WERI-Rb-1 (cell line): ENCODE data around the gene DPY19L1.
"Not testable (repeated sequence)": the region's sequence is repeated elsewhere in the genome, so short reads cannot be mapped to it uniquely, and the experiment has no call there.

Experiments used
- DNase-seq: peaks from one replicate; pipeline ENCODE4 v3.0.0-alpha.2; 2020
- H3K27ac ChIP-seq: fragments of 250-450 bp; sonication (Bioruptor Pico); 2 replicates; pipeline ENCODE4 v1.5.1; 2020; ENCODE audit warnings: mild to moderate bottlenecking, moderate library complexity
- H3K27me3 ChIP-seq: fragments of 250-450 bp; sonication (Bioruptor Pico); 2 replicates; pipeline ENCODE4 v1.5.1; 2021; ENCODE audit warnings: mild to moderate bottlenecking, low read depth, moderate library complexity; ENCODE audit not compliant: insufficient read depth, severe bottlenecking
- H3K36me3 ChIP-seq: fragments of 250-450 bp; sonication (Bioruptor Pico); 2 replicates; pipeline ENCODE4 v1.5.1; 2020; ENCODE audit warnings: mild to moderate bottlenecking, moderate library complexity
- H3K4me3 ChIP-seq: 2 replicates; pipeline ENCODE4 v1.5.1; 2011; ENCODE audit warnings: low read depth, mild to moderate bottlenecking, control low read depth, low read length
- H3K9me3 ChIP-seq: fragments of 250-450 bp; sonication (Bioruptor Pico); 2 replicates; pipeline ENCODE4 v1.5.1; 2021; ENCODE audit warnings: mild to moderate bottlenecking, moderate library complexity; ENCODE audit not compliant: severe bottlenecking
- TF ChIP-seq, protein P1 (sequence below): IDR thresholded peaks from 2 replicates; pipeline ENCODE4 v1.5.1; 2011; ENCODE audit warnings: low read depth, mild to moderate bottlenecking, control low read depth, inconsistent platforms, low read length

DPY19L1 gene

DNA sequence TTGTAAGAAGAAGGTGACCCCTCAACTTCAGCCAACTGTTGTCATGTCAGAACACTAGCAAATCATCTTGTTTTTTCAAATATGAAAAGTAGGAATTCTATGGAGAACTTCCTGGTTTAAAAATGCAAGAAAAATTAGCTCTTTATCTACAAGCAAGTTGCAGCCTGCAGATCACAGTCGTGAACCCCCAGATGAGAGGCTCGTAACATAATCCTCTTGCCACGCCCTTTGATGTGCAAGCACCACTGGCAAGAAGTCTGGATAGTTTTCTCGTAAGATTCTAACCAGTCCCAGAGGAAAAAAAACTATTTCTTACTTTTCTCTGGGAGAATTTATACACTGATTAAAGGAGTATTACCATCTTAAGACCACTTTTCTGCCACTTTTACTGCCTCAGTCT is 132.3 kb downstream of the DPY19L1 start:
- TF ChIP-seq, protein P1, sequence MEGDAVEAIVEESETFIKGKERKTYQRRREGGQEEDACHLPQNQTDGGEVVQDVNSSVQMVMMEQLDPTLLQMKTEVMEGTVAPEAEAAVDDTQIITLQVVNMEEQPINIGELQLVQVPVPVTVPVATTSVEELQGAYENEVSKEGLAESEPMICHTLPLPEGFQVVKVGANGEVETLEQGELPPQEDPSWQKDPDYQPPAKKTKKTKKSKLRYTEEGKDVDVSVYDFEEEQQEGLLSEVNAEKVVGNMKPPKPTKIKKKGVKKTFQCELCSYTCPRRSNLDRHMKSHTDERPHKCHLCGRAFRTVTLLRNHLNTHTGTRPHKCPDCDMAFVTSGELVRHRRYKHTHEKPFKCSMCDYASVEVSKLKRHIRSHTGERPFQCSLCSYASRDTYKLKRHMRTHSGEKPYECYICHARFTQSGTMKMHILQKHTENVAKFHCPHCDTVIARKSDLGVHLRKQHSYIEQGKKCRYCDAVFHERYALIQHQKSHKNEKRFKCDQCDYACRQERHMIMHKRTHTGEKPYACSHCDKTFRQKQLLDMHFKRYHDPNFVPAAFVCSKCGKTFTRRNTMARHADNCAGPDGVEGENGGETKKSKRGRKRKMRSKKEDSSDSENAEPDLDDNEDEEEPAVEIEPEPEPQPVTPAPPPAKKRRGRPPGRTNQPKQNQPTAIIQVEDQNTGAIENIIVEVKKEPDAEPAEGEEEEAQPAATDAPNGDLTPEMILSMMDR: no peak
- Histone ChIP-seq H3K9me3 (no peaks in the 10 kb centered on the region), H3K4me3 (no peak overlapping the region), H3K27me3 (no peaks in the 10 kb centered on the region), H3K36me3 (no peaks in the 10 kb centered on the region), H3K27ac (no peak overlapping the region)
- no peak for DNase-seq

DNA sequence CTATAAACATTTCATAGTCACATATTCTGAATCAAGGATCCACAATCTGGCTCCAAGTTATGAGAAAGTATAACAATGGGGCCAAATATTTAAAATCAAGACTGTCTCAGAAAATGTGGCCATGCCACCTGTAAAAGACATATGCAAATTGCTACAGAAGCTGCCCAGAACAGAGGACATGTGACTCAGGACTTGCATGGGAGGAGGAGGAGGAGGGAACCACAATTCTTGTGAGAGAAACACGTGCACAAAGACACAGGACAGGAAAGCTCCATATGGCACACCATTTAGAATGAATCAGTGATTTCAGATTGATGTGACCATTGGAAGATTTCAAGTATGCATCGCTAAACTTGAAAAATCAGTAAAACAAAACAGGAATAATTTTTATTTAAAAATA is 133.4 kb downstream of the DPY19L1 start:
- not testable (repeated sequence) for H3K4me3 ChIP-seq, H3K27ac ChIP-seq, DNase-seq, H3K36me3 ChIP-seq, H3K9me3 ChIP-seq, H3K27me3 ChIP-seq

DNA sequence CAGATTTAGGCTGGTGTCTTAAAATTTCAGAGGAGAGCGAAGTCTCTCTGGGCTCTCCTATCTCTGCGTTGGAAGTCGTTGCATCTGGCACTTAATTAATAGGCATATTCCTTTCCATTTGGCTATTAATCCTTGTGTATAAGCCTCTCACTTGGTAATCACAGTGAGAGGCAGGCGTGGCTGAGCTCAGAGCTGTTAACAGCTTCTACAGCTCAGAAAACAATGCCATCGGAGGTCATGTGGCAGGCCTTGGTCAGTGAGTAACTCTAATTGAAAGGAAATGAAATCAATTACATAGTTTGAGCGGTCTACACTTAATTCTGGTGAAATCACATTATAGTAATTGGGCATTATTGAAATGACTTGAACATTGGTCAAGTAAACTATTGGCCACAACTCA is 135.1 kb downstream of the DPY19L1 start:
- TF ChIP-seq, protein P1: no peak
- no peak overlapping the region for H3K4me3 ChIP-seq
- H3K27ac ChIP-seq: no peak overlapping the region
- no peaks in the 10 kb centered on the region for H3K36me3 ChIP-seq
- peak; percentile 77 for DNase-seq
- H3K27me3 ChIP-seq: no peaks in the 10 kb centered on the region
- H3K9me3 ChIP-seq: no peaks in the 10 kb centered on the region

DNA sequence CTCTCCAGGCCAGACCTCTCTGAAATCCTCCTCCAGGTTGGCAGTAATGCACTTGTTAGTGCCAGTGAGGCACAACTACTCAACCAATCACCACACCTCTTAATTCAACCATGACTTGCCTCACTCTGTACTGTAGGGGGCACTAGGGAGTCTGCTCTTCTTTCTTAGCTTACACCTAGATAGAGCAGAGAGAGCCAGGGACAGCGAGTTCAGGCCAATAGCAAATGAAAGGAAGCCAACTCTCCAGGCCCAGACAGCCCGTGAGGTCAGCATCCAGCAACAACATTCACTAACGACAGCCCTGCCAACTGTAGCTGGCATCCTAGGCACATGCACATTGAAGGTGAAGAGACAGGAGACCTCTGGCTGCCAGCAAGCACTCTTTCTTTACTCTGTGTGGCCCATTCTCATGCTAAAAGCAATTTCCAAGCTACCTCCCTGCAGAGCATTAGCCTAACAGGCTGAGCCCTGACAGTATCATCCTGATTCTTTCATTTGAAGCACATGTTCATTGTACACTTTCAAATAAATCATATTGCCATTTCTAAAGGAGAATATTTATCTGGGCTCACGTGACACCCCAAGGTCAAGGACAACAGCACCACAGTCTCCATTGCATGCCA is 136.3 kb downstream of the DPY19L1 start:
- Histone ChIP-seq H3K27me3 (no peaks in the 10 kb centered on the region), H3K4me3 (no peak overlapping the region), H3K36me3 (no peaks in the 10 kb centered on the region), H3K27ac (no peak overlapping the region), H3K9me3 (no peaks in the 10 kb centered on the region)
- TF ChIP-seq, protein P1: peak; percentile 53; the same call in 1 of the 2 replicates
- DNase-seq: no peak

DNA sequence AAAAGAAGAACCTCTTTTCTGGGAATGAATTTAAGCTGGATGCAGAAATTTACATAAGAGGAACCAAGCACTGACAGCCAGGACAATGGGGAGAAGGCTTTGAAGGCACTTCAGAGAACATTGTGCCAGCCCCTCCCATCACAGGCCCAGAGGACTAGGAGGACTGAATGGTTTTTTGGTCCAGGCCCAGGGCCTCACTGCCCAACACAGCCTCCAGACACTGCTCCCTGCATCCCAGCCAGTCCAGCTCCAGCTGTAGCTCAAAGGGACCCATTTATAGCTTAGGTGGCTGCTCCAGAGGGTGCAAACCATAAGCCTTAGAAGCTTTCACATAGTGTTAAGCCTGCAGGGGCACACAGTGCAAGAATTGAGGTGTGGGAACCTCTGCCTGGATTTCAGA is 142.1 kb downstream of the DPY19L1 start:
- TF ChIP-seq, protein P1: no peak
- no peaks in the 10 kb centered on the region for H3K36me3 ChIP-seq
- no peaks in the 10 kb centered on the region for H3K9me3 ChIP-seq
- H3K27me3 ChIP-seq: no peaks in the 10 kb centered on the region
- no peak for DNase-seq
- no peak overlapping the region for H3K4me3 ChIP-seq
- H3K27ac ChIP-seq: no peak overlapping the region

DNA sequence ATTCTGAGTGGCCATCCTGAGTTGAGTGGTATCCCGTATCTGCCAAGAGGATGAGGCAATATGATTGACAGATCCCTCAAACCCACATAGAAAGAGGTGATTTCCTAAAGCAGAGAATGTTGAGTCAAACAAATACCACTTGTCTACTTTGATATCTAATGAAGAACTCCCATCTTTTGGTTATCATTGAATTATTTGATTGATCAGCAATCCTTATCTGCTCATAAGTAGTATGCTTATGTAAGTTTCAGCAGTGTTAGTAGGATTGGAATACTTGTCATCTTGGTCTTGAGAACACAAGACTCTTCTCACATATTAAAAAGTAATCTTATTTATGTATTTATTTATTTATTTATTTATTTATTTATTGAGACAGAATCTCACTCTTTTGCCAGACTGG is 147.3 kb downstream of the DPY19L1 start:
- H3K27me3 ChIP-seq: no peaks in the 10 kb centered on the region
- DNase-seq: no peak
- TF ChIP-seq, protein P1: no peak
- no peaks in the 10 kb centered on the region for H3K9me3 ChIP-seq
- H3K27ac ChIP-seq: no peak overlapping the region
- H3K36me3 ChIP-seq: no peaks in the 10 kb centered on the region
- H3K4me3 ChIP-seq: no peak overlapping the region
